PFSK-1 (cell line): ENCODE measurements around the gene SMIM22.

ENCODE experiments used
- POLR2AphosphoS5 ChIP-seq: IDR thresholded peaks from 2 replicates; pipeline ENCODE4 v1.6.1; 2012; ENCODE audit warnings: low read depth, mild to moderate bottlenecking, control low read depth, low read length, moderate library complexity
- SIN3A ChIP-seq: IDR thresholded peaks from 2 replicates; pipeline ENCODE4 v1.6.1; 2012; ENCODE audit warnings: mild to moderate bottlenecking, low read length, moderate library complexity, borderline replicate concordance; ENCODE audit not compliant: insufficient read depth
- TF ChIP-seq, protein P1 (sequence below), 2 experiments: IDR thresholded peaks; 2 replicates each; pipeline versions ENCODE4 v1.6.1 to v1.8.0; 2011 to 2012; ENCODE audit warnings: low read depth in 2 of 2, low read length in 2 of 2, control low read depth in 1 of 2, inconsistent platforms in 1 of 2, mild to moderate bottlenecking in 1 of 2, moderate library complexity in 1 of 2; ENCODE audit not compliant: insufficient read depth in 1 of 2

DNA sequence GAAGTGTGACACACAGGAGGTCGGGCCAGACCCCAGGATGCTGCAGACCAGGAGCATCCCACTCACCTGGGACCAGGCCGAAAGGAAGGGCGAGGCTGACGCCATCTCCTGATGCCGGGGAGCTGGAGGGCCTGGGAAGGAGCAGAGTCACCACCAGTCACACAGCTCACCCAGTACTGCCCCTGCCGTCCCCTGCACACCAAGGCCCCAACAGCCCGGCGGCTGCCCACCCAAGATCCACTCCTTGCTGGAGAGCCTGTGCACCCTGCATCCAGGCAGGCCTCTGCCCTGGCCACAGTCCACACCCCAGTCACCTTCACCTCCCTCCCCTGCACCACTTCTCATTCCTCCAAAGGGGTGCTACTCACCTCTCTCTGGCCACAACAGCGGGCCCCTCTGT lies 33.0 kb upstream of the SMIM22 start:
- no peak for TF ChIP-seq POLR2AphosphoS5
- no peak for TF ChIP-seq SIN3A
- TF ChIP-seq, protein P1, sequence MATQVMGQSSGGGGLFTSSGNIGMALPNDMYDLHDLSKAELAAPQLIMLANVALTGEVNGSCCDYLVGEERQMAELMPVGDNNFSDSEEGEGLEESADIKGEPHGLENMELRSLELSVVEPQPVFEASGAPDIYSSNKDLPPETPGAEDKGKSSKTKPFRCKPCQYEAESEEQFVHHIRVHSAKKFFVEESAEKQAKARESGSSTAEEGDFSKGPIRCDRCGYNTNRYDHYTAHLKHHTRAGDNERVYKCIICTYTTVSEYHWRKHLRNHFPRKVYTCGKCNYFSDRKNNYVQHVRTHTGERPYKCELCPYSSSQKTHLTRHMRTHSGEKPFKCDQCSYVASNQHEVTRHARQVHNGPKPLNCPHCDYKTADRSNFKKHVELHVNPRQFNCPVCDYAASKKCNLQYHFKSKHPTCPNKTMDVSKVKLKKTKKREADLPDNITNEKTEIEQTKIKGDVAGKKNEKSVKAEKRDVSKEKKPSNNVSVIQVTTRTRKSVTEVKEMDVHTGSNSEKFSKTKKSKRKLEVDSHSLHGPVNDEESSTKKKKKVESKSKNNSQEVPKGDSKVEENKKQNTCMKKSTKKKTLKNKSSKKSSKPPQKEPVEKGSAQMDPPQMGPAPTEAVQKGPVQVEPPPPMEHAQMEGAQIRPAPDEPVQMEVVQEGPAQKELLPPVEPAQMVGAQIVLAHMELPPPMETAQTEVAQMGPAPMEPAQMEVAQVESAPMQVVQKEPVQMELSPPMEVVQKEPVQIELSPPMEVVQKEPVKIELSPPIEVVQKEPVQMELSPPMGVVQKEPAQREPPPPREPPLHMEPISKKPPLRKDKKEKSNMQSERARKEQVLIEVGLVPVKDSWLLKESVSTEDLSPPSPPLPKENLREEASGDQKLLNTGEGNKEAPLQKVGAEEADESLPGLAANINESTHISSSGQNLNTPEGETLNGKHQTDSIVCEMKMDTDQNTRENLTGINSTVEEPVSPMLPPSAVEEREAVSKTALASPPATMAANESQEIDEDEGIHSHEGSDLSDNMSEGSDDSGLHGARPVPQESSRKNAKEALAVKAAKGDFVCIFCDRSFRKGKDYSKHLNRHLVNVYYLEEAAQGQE (IDR thresholded peaks at IDR 0.05; ENCODE audit: insufficient read depth in 1 of 2, low read depth in 2 of 2, low read length in 2 of 2) = no peak
